CD14-positive monocyte (primary cell): Measurements from ENCODE around the gene AGAP9. TPM values are rescaled to one million over a fixed set of nuclear protein-coding genes. Genes with fewer than 3 reads are reported as not detected.
"Not testable (repeated sequence)": the region's sequence is repeated elsewhere in the genome, so short reads cannot be mapped to it uniquely, and the experiment has no call there.

ENCODE experiments used
- DNase-seq, 3 donors: peaks; one replicate each; pipeline ENCODE4 v3.0.0-alpha.2; 2011 to 2022
- H2AFZ ChIP-seq: 2 replicates; pipeline ENCODE4 v1.6.0; 2012; ENCODE audit warnings: mild to moderate bottlenecking, low read depth, low read length, inconsistent platforms; ENCODE audit not compliant: insufficient read depth, poor library complexity, severe bottlenecking
- H3K27ac ChIP-seq, 2 donors: 1 replicate in 1 of 2; 2 replicates in 1 of 2; pipeline ENCODE4 v1.5.1; 2012 to 2013; ENCODE audit warnings: low read length in 2 of 2, control low read depth in 1 of 2, inconsistent platforms in 1 of 2, low read depth in 1 of 2, mild to moderate bottlenecking in 1 of 2
- H3K27me3 ChIP-seq, 2 donors: one replicate each; pipeline versions ENCODE4 v1.6.0 to v1.6.1; 2011 to 2013; ENCODE audit warnings: low read length in 2 of 2; ENCODE audit not compliant: control insufficient read depth in 2 of 2, insufficient read depth in 2 of 2
- H3K36me3 ChIP-seq, 2 donors: replicated peaks in 1 of 2; 1 replicate in 1 of 2; 2 replicates in 1 of 2; pipeline versions ENCODE4 v1.5.1 to v1.6.1; 2012 to 2013; ENCODE audit warnings: low read length in 2 of 2, control low read depth in 1 of 2, inconsistent platforms in 1 of 2, mild to moderate bottlenecking in 1 of 2; ENCODE audit not compliant: insufficient read depth in 2 of 2, control insufficient read depth in 1 of 2
- H3K4me1 ChIP-seq, 2 donors: 1 replicate in 1 of 2; 2 replicates in 1 of 2; pipeline versions ENCODE4 v1.5.1 to v1.6.1; 2012 to 2013; ENCODE audit warnings: low read length in 2 of 2, control low read depth in 1 of 2, inconsistent platforms in 1 of 2, mild to moderate bottlenecking in 1 of 2, moderate library complexity in 1 of 2; ENCODE audit not compliant: insufficient read depth in 2 of 2, control insufficient read depth in 1 of 2
- H3K4me2 ChIP-seq: replicated peaks from 2 replicates; pipeline ENCODE3; 2012; ENCODE audit warnings: low read length, moderate library complexity, mild to moderate bottlenecking; ENCODE audit not compliant: poor library complexity, severe bottlenecking; ENCODE audit errors: extremely low read depth
- H3K4me3 ChIP-seq, 3 experiments: fragments of 200-600 bp in 1 of 3; sonication (generic) in 1 of 3; replicated peaks in 1 of 3; 1 replicate in 2 of 3; 2 replicates in 1 of 3; pipeline ENCODE4 v1.5.1; 2011 to 2013; ENCODE audit warnings: low read length in 3 of 3, mild to moderate bottlenecking in 3 of 3, control low read depth in 2 of 3, low read depth in 2 of 3, inconsistent platforms in 1 of 3, moderate library complexity in 1 of 3
- H3K79me2 ChIP-seq: 2 replicates; pipeline ENCODE4 v1.6.0; 2012; ENCODE audit warnings: mild to moderate bottlenecking, control low read depth, inconsistent platforms, low read length, moderate library complexity; ENCODE audit not compliant: insufficient read depth
- H3K9ac ChIP-seq: 2 replicates; pipeline ENCODE4 v1.6.0; 2017; ENCODE audit warnings: low read length, mild to moderate bottlenecking; ENCODE audit not compliant: insufficient read depth, poor library complexity, severe bottlenecking
- H3K9me3 ChIP-seq, 2 donors: replicated peaks in 1 of 2; 1 replicate in 1 of 2; 2 replicates in 1 of 2; pipeline versions ENCODE4 v1.5.1 to v1.6.1; 2012 to 2013; ENCODE audit warnings: low read length in 2 of 2, control low read depth in 1 of 2; ENCODE audit not compliant: control insufficient read depth in 1 of 2, insufficient read depth in 1 of 2
- H4K20me1 ChIP-seq: 2 replicates; pipeline ENCODE4 v1.6.0; 2012; ENCODE audit warnings: mild to moderate bottlenecking, low read length, control low read depth, moderate library complexity; ENCODE audit not compliant: insufficient read depth
- H3K27ac Mint-ChIP-seq, 7 donors: one replicate each; pipeline ENCODE4 v1.8.0; 2020; ENCODE audit warnings: mild to moderate bottlenecking in 7 of 7, mixed read lengths in 7 of 7, moderate library complexity in 6 of 7, inconsistent platforms in 2 of 7
- H3K27me3 Mint-ChIP-seq, 3 donors: one replicate each; pipeline ENCODE4 v1.8.0; 2021 to 2022; ENCODE audit warnings: low read depth in 3 of 3, mild to moderate bottlenecking in 3 of 3, mixed read lengths in 3 of 3, moderate library complexity in 3 of 3, inconsistent platforms in 1 of 3
- H3K36me3 Mint-ChIP-seq, 2 donors: one replicate each; pipeline ENCODE4 v1.8.0; 2020; ENCODE audit warnings: mixed read lengths in 2 of 2, inconsistent platforms in 1 of 2, mild to moderate bottlenecking in 1 of 2
- H3K4me1 Mint-ChIP-seq: one replicate; pipeline ENCODE4 v1.8.0; 2020; ENCODE audit warnings: mild to moderate bottlenecking, mixed read lengths
- H3K4me3 Mint-ChIP-seq, 2 donors: one replicate each; pipeline ENCODE4 v1.8.0; 2020; ENCODE audit warnings: mild to moderate bottlenecking in 2 of 2, mixed read lengths in 2 of 2, moderate library complexity in 1 of 2
- H3K9me3 Mint-ChIP-seq, 7 donors: one replicate each; pipeline ENCODE4 v1.8.0; 2020 to 2022; ENCODE audit warnings: mixed read lengths in 7 of 7, mild to moderate bottlenecking in 6 of 7, moderate library complexity in 6 of 7, inconsistent platforms in 2 of 7
- WGBS: methylation state at CpG from one replicate; pipeline ENCODE4 v1.1.5; 2013; ENCODE audit warnings: missing lambda C conversion rate; ENCODE audit not compliant: insufficient coverage; 5-methylcytosine and 5-hydroxymethylcytosine counted together
- intact Hi-C, 2 donors: fragments of 100-400 bp; cut with micrococcal nuclease; formaldehyde crosslinking; loops; one replicate each; pipeline versions ENCODE4 v1.15.0 to v1.15.1; 2023
- polyA plus RNA-seq, 3 donors: library from polyadenylated mRNA; depleted of rRNA in 1 of 3; unstranded in 2 of 3; stranded (reverse) in 1 of 3; fragments of 300-500 nt in 2 of 3; fragments of >200 nt in 1 of 3; fragmentation: Illumina TruSeq in 2 of 3; gene quantifications; 1 replicate in 2 of 3; 2 replicates in 1 of 3; pipeline ENCODE4 v1.2.3, GENCODE V29; 2012 to 2021

The AGAP9 gene
- polyA plus RNA-seq, 3 donors = 0.24 to 11.2 TPM; not detected in 1

GRCh38 chr10:47467957-47468356 is 55.5 kb downstream of the AGAP9 start:
- H3K36me3 ChIP-seq, H3K79me2 ChIP-seq, DNase-seq, H3K27ac Mint-ChIP-seq, H3K4me3 Mint-ChIP-seq, H3K4me1 ChIP-seq, H3K4me1 Mint-ChIP-seq, intact Hi-C loops, H3K4me3 ChIP-seq, H3K27me3 ChIP-seq, H3K4me2 ChIP-seq, H3K9me3 Mint-ChIP-seq, H3K27me3 Mint-ChIP-seq, H3K9ac ChIP-seq, H3K36me3 Mint-ChIP-seq, H3K27ac ChIP-seq, H3K9me3 ChIP-seq, H2AFZ ChIP-seq, H4K20me1 ChIP-seq: not testable (repeated sequence)
- WGBS = no CpG with 5 or more reads among the region's 7 CpGs

DNA sequence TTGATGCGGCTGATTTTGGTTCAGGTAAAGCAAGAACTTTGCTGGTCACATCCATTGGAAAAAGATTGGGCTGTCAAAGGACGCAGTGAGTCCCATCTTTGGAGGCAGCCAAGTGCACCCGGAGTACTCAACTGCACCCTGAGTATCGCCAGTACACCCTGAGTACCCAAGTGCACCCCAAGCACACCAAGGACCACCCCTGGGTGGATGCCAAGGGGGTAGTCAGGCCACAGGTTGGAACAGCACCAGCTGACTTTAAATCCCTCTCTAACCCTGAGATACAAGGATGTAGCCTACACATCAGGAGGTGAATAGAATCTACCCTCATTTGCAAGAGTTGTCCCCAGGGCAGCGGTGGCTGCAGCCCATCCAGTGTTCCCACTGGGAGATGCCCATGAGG is 56.0 kb downstream of the AGAP9 start:
- H3K27ac Mint-ChIP-seq, H3K4me3 ChIP-seq, H3K27me3 ChIP-seq, H3K27ac ChIP-seq, H3K4me1 ChIP-seq, H3K9ac ChIP-seq, H3K36me3 Mint-ChIP-seq, H3K79me2 ChIP-seq, intact Hi-C loops, H2AFZ ChIP-seq, H3K9me3 ChIP-seq, H3K4me1 Mint-ChIP-seq, H3K9me3 Mint-ChIP-seq, H3K27me3 Mint-ChIP-seq, H3K36me3 ChIP-seq, H3K4me3 Mint-ChIP-seq, H3K4me2 ChIP-seq, H4K20me1 ChIP-seq: not testable (repeated sequence)
- 100% methylated on average over 1 of the region's 5 CpGs for WGBS
- DNase-seq = peak in 1 of 3 donors; percentile 1

DNA sequence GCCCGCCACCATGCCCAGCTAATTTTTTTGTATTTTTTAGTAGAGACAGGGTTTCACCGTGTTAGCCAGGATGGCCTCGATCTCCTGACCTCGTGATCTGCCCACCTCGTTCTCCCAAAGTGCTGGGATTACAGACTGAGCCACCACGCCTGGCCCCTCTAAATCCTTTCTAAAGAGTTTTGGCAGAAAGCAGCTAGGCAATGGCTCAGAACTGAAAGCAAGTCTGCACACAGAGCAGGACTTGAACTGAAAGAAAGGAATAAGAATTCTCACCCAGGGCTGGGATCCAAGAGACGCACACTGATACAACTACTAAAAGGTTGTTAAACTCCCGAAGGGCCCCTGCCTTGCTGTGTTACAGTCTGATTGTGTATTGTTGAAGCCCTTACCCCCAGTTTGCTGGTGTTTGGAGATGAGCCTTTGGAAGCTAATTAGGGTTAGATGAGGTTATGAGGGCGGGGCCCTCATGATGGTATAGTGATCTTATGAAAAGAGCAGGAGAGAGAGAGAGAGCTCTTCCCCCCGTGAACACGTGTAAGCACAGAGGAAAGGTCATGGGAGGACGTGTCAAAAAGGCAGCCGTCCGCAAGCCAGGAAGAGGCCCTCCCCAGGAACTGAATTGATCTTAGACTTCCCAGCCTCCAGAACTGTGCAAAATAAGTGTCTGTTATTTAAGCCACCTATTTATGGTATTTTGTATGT is 58.1 kb downstream of the AGAP9 start:
- H3K4me2 ChIP-seq, H3K27me3 ChIP-seq, H3K4me3 ChIP-seq, H3K4me1 ChIP-seq, H3K36me3 Mint-ChIP-seq, H4K20me1 ChIP-seq, H3K9ac ChIP-seq, H3K27ac ChIP-seq, H3K9me3 Mint-ChIP-seq, H3K27me3 Mint-ChIP-seq, DNase-seq, H3K4me3 Mint-ChIP-seq, H2AFZ ChIP-seq, H3K36me3 ChIP-seq, H3K4me1 Mint-ChIP-seq, H3K9me3 ChIP-seq, H3K79me2 ChIP-seq, intact Hi-C loops: not testable (repeated sequence)
- H3K27ac Mint-ChIP-seq = peak overlapping the region in 1 of 7 donors; percentile 69
- WGBS = 95% methylated on average over 5 of the region's 14 CpGs

DNA sequence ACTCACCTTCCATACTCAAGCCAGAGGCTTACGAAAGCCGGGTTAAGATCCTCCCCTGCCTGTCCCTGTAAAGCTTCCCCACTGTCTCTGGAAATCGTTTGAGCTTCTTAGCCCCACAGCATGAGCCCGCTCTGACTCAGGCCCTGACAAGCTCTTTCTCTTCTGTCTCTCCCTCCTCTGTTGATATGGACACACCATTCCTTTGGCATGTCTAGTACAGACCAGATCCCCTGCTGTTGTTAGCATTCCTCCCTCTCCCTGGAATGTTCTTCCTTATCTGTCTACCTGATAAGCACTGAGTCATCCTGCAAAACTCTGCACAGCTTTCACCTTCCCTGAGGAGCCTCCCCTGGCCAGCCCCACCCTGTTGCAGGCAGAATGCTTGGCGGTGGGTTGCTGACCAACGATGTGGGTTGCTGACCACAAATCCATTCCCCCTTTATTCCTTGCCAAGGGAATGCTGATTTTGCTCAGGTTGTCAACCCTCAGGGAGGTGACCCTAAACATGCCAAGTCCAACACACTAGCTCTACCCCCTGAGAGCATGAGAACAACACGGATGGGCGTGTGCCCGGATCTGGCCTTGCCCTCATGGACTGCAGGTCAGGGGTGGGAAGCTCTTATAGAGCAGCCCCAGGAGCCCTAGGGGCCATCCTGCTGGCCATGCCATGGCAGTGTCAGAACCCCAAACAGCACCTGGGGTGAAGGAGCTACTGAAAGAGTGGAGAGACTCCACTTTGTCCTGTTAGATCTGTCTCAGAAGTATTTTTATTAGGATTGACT is 60.7 kb downstream of the AGAP9 start:
- H3K79me2 ChIP-seq, H3K9me3 ChIP-seq, H3K4me2 ChIP-seq, H2AFZ ChIP-seq, H3K36me3 Mint-ChIP-seq, H4K20me1 ChIP-seq, H3K27ac ChIP-seq, H3K27ac Mint-ChIP-seq, H3K4me3 Mint-ChIP-seq, H3K4me3 ChIP-seq, H3K4me1 Mint-ChIP-seq, H3K9ac ChIP-seq, H3K36me3 ChIP-seq, H3K9me3 Mint-ChIP-seq, H3K27me3 ChIP-seq, H3K4me1 ChIP-seq, H3K27me3 Mint-ChIP-seq, intact Hi-C loops, DNase-seq: not testable (repeated sequence)
- no CpG with 5 or more reads among the region's 9 CpGs for WGBS
